Sigmoid colon (tissue), 7 donors: ENCODE results near the gene IL31. TPM values are rescaled to one million over a fixed set of nuclear protein-coding genes. Genes with fewer than 3 reads are reported as not detected.

Experiments
- DNase-seq: peaks from one replicate; pipeline ENCODE4 v3.0.0-alpha.2; 2019
- H3K27ac ChIP-seq, 4 donors: fragments of 200-600 bp; sonication (generic); one replicate each; pipeline ENCODE4 v1.5.1; 2016 to 2019; ENCODE audit warnings: mild to moderate bottlenecking in 1 of 4
- H3K27me3 ChIP-seq, 3 donors: fragments of 200-600 bp; sonication (generic); one replicate each; pipeline ENCODE4 v1.5.1; 2019; ENCODE audit warnings: mild to moderate bottlenecking in 1 of 3
- H3K36me3 ChIP-seq, 4 donors: fragments of 200-600 bp; sonication (generic); one replicate each; pipeline ENCODE4 v1.5.1; 2016 to 2019
- H3K4me1 ChIP-seq, 4 donors: fragments of 200-600 bp; sonication (generic); one replicate each; pipeline ENCODE4 v1.5.1; 2017 to 2019
- H3K4me3 ChIP-seq, 4 donors: fragments of 200-600 bp; sonication (generic); one replicate each; pipeline ENCODE4 v1.5.1; 2017 to 2019; ENCODE audit warnings: mild to moderate bottlenecking in 2 of 4, moderate library complexity in 1 of 4
- H3K9me3 ChIP-seq, 4 donors: fragments of 200-600 bp in 3 of 4; sonication (generic) in 3 of 4; one replicate each; pipeline versions ENCODE4 v1.5.1 to v1.6.1; 2013 to 2019
- CTCF ChIP-seq, 4 experiments: fragments of 450-650 bp in 3 of 4; fragments of 200-600 bp in 1 of 4; IDR thresholded peaks; one replicate each; pipeline ENCODE4 v1.5.1; 2016 to 2019; ENCODE audit warnings: antibody characterized with exemption in 4 of 4, mild to moderate bottlenecking in 3 of 4, moderate library complexity in 2 of 4
- EP300 ChIP-seq, 4 donors: sonication (generic); formaldehyde crosslinking; IDR thresholded peaks; one replicate each; pipeline ENCODE4 v1.6.1; 2017; ENCODE audit warnings: antibody characterized with exemption in 4 of 4
- POLR2A ChIP-seq, 2 donors: fragments of 450-650 bp; IDR thresholded peaks; one replicate each; pipeline ENCODE4 v1.6.1; 2016; ENCODE audit warnings: antibody characterized with exemption in 2 of 2, mild to moderate bottlenecking in 2 of 2, moderate library complexity in 2 of 2
- POLR2AphosphoS5 ChIP-seq, 4 donors: sonication (generic); formaldehyde crosslinking; IDR thresholded peaks; one replicate each; pipeline ENCODE4 v1.6.1; 2017; ENCODE audit warnings: antibody characterized with exemption in 4 of 4
- WGBS, 2 donors: extraction: QIAGEN DNeasy Blood & Tissue Kit; methylation state at CpG; one replicate each; pipeline ENCODE4 v1.1.7; 2013; 5-methylcytosine and 5-hydroxymethylcytosine counted together
- intact Hi-C: fragments of 100-400 bp; cut with DNase I; formaldehyde crosslinking; loops from one replicate; pipeline ENCODE4 v1.15.1; 2023
- polyA plus RNA-seq, 3 donors: library from polyadenylated mRNA; stranded (reverse); fragments of 200-250 nt; gene quantifications; one replicate each; pipeline ENCODE4 v1.2.3, GENCODE V29; 2013
- total RNA-seq, 4 donors: library from RNA; depleted of rRNA; stranded (reverse); fragments of >200 nt; gene quantifications; one replicate each; pipeline ENCODE4 v1.1.0, GENCODE V29; 2016
- donor health status: healthy with polysubstance abuse.
- donor health status: Bipolar disorder and iron deficiency.
- donor health status: healthy.

IL31 gene
- total and polyA plus RNA-seq, 7 donors = not detected

DNA sequence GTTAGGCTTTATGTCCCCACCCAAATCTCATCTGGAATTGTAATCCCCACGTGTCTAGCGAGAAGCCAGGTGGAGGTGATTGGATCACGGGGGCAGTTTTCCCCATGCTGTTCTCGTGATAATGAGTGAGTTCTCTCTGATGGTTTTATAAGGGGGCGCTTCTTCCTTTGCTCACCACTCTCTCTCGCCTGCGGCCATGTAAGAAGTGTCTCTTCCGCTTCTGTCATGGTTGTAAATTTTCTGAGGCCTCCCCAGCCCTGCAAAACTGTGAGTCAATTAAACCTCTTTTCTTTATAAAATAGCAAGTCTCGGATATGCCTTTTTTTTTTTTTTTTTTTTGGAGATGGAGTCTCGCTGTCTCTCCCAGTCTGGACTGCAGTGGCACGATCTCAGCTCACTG is 13.3 kb downstream of the IL31 start:
- intact Hi-C loops = no loop called here
- H3K36me3 ChIP-seq = no peaks in the 10 kb centered on the region
- H3K9me3 ChIP-seq = no peaks in the 10 kb centered on the region
- TF ChIP-seq POLR2AphosphoS5 (IDR thresholded peaks at IDR 0.05) = no peak
- no peak for TF ChIP-seq EP300 (IDR thresholded peaks at IDR 0.05)
- TF ChIP-seq POLR2A (IDR thresholded peaks at IDR 0.05) = no peak
- TF ChIP-seq CTCF (IDR thresholded peaks at IDR 0.05) = no peak
- DNase-seq = no peak
- H3K27me3 ChIP-seq = peaks cover 0 to 3% (median 0%) of the 10 kb centered on the region in 3 donors
- H3K27ac ChIP-seq = no peak overlapping the region
- WGBS, 2 donors = 89 to 94% methylated on average over 11 of the region's 11 CpGs
- no peaks in the 10 kb centered on the region for H3K4me1 ChIP-seq
- no peak overlapping the region for H3K4me3 ChIP-seq

DNA sequence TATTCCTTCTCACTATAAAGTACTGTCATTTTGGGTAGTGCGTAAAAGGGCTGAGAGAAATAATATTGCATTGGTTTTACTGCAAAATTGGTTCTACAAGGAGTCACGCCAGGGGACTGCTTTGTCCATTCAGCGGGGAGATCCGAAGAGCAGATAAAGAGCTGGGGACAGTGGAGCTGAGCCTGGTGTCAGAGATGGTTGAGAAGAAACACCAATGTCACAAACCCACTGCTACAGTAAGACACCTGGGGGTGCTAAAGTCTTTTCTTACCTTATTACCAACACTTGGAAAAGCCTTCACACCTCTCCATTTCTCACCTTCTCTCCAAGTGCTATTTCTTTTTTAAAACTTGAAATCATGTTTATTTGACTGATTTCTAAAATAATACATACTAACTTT is 14.1 kb downstream of the IL31 start:
- Histone ChIP-seq H3K4me3 (no peak overlapping the region), H3K27me3 (no peaks in the 10 kb centered on the region), H3K4me1 (no peaks in the 10 kb centered on the region), H3K9me3 (no peaks in the 10 kb centered on the region), H3K27ac (no peak overlapping the region), H3K36me3 (no peaks in the 10 kb centered on the region)
- WGBS, 2 donors = 69 to 83% methylated on average over 4 of the region's 4 CpGs
- TF ChIP-seq POLR2AphosphoS5 (IDR thresholded peaks at IDR 0.05) (no peak), POLR2A (IDR thresholded peaks at IDR 0.05) (no peak), EP300 (IDR thresholded peaks at IDR 0.05) (no peak), CTCF (IDR thresholded peaks at IDR 0.05) (no peak)
- no peak for DNase-seq
- intact Hi-C loops = no loop called here

DNA sequence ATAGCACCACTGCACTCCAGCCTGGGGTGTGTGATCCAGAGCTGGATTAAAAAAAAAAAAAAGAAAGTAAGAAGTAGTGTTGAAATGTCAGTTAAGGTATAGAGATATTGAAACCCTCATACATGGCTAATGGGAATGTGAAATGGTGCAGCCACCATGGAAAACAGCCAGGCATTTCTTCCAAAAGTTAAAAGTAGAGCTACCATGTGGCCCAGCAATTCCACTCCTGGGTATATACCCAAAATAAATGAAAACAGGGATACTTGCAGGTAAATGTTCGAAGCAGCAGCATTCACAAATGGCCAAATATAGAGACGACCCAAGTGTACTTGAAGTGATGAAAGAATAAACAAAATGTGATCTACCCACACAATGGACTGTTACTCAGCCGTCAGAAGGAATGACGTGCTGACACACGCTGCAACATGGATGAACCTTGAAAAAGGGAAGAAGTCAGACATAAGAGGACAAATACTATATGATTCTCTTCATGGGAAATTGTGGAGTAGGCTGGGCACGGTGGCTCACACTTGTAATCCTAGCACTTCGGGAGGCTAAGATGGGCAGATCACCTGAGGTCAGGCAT is 15.2 kb downstream of the IL31 start:
- Histone ChIP-seq H3K36me3 (no peaks in the 10 kb centered on the region), H3K4me1 (no peaks in the 10 kb centered on the region), H3K27ac (no peak overlapping the region), H3K27me3 (no peaks in the 10 kb centered on the region), H3K4me3 (no peak overlapping the region), H3K9me3 (no peaks in the 10 kb centered on the region)
- 90 to 92% methylated on average over 7 of the region's 7 CpGs for WGBS, 2 donors
- TF ChIP-seq CTCF (IDR thresholded peaks at IDR 0.05) = no peak
- no peak for DNase-seq
- intact Hi-C loops = no loop called here

GRCh38 chr12:122155705-122156104 is 18.3 kb downstream of the IL31 start:
- Histone ChIP-seq H3K9me3 (no peaks in the 10 kb centered on the region), H3K27me3 (no peaks in the 10 kb centered on the region), H3K4me1 (no peaks in the 10 kb centered on the region), H3K36me3 (no peaks in the 10 kb centered on the region), H3K27ac (no peak overlapping the region), H3K4me3 (no peak overlapping the region)
- TF ChIP-seq POLR2AphosphoS5 (IDR thresholded peaks at IDR 0.05) (no peak), CTCF (IDR thresholded peaks at IDR 0.05) (no peak), EP300 (IDR thresholded peaks at IDR 0.05) (no peak), POLR2A (IDR thresholded peaks at IDR 0.05) (no peak)
- intact Hi-C loops = no loop called here
- DNase-seq = no peak
- 91 to 96% methylated on average over 10 of the region's 10 CpGs for WGBS, 2 donors

GRCh38 chr12:122152754-122153153 is 21.3 kb downstream of the IL31 start:
- Histone ChIP-seq H3K4me3 (no peak overlapping the region), H3K9me3 (no peaks in the 10 kb centered on the region), H3K27ac (no peak overlapping the region), H3K27me3 (no peaks in the 10 kb centered on the region), H3K36me3 (no peaks in the 10 kb centered on the region), H3K4me1 (peaks cover 0 to 12% (median 9%) of the 10 kb centered on the region in 4 donors)
- intact Hi-C loops = no loop called here
- DNase-seq = no peak
- TF ChIP-seq CTCF (IDR thresholded peaks at IDR 0.05) (no peak), POLR2A (IDR thresholded peaks at IDR 0.05) (no peak), EP300 (IDR thresholded peaks at IDR 0.05) (no peak)
- WGBS, 2 donors = 90 to 92% methylated on average over 9 of the region's 9 CpGs
